ENCODE results near the gene BORCS6. TPM values are rescaled to one million over a fixed set of nuclear protein-coding genes. Genes with fewer than 3 reads are reported as not detected.

Gene BORCS6
- total and polyA plus RNA-seq, 9 of the 15 experiments (the other 6 are each of a cell fraction or from before 2014, with no cell fraction given): 0.01 to 7.4 (median 2.3) TPM

- Histone ChIP-seq H3K27me3 (ENCODE audit: control insufficient read depth in 2 of 2, insufficient read depth in 2 of 2, low read length in 2 of 2) (no peaks in the 10 kb centered on the region), H2AFZ (ENCODE audit: low read depth, low read length) (no peak overlapping the region), H3K9me1 (ENCODE audit: control insufficient read depth, insufficient read depth, low read length) (no peaks in the 10 kb centered on the region), H3K9me3 (replicated peaks; ENCODE audit: control insufficient read depth, insufficient read depth, low read depth, low read length) (no peaks in the 10 kb centered on the region), H3K9ac (ENCODE audit: insufficient read depth in 1 of 2, low read depth in 2 of 2, low read length in 2 of 2) (0 out of 4 replicates have a peak overlapping the region, but pooled peaks of 1 of the 2 experiments have one; percentile 9), H3K27ac (ENCODE audit: extremely low read depth, low read depth, low read length) (no peak overlapping the region), H3K4me1 (replicated peaks in 1 of 2; ENCODE audit: control insufficient read depth in 2 of 2, insufficient read depth in 2 of 2, low read length in 2 of 2) (peaks cover 6 to 28% of the 10 kb centered on the region in 2 experiments; a peak in 4 of 5 replicates), H3K4me2 (ENCODE audit: insufficient read depth, low read length) (no peak overlapping the region), H3K79me2 (ENCODE audit: control insufficient read depth, insufficient read depth, low read length) (no peaks in the 10 kb centered on the region), H3K36me3 (ENCODE audit: control insufficient read depth, insufficient read depth, low read length) (peaks cover 41% of the 10 kb centered on the region; the same call in 2 of the 3 replicates), H3K4me3 (no peak overlapping the region), H4K20me1 (replicated peaks; ENCODE audit: control insufficient read depth, insufficient read depth, low read length) (0 out of 2 replicates have a peak, but pooled peaks cover 2% of the 10 kb centered on the region)
- in situ Hi-C loops (cut with MboI) (no loop called here), intact Hi-C loops (cut with micrococcal nuclease) (no loop called here)
- TF ChIP-seq ZNF444 (CRISPR knock-in tag; IDR thresholded peaks at IDR 0.05): no peak
- 0 out of 2 replicates have a peak, but pooled peaks have one; percentile 26 for TF ChIP-seq RBFOX2 (IDR thresholded peaks at IDR 0.05; ENCODE audit: low read depth, low read length)
- no peak for TF ChIP-seq MCM2 (IDR thresholded peaks at IDR 0.05; ENCODE audit: low read depth)
- ChIA-PET POLR2A (interaction anchor here (0.6 to 3.3 kb wide), 8 partner anchors 8 to 877 kb away, joined by 3 to 19 read pairs (median 4); partner anchors contain the start of gene PER1), CTCF (ENCODE audit: low intra/inter-chr PET ratio) (interaction anchor here (0.6 to 1.2 kb wide), 2 partner anchors 34 to 46 kb away, joined by 3 to 4 read pairs; no protein-coding TSS in a partner anchor)
- DNase-seq (ENCODE audit: extremely low read depth in 1 of 4, low spot score in 3 of 4): no peak
- WGBS (ENCODE audit: insufficient coverage, low coverage, missing lambda C conversion rate): 72% methylated on average over 11 of the region's 18 CpGs
- no peak for FAIRE-seq
- no peak for ATAC-seq
- BruUV-seq (replicated peaks): no TSS peak
Measured at GRCh38 chr17:8140065-8141029, 49.6 kb downstream of the BORCS6 start.
